Measurements from ENCODE around the gene SFN.
A peak's percentile ranks its signal among the peaks of the same experiment; 100 is the strongest.

DNA sequence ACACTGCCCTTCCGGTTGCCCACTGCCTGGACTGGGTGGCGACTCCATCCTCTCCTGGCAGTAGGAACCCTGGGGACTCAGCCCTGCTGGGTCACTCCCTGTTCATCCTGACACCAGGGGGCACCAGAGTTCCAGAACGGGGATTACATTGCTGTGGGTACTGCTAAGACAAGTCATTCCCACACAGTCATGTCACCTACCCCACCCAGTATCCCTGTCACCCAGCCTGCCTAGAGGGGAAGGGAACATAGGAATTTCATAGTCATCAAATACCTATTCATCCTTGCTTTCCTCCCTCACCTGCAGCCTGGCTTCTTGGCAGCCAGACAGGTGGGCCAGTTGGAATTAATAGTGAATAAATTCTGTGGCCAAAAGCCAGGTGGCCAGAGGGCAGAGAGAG lies 9.8 kb upstream of the SFN start:
- no peak for TF ChIP-seq EZH2 (IDR thresholded peaks at IDR 0.05)
- TF ChIP-seq, protein P1, sequence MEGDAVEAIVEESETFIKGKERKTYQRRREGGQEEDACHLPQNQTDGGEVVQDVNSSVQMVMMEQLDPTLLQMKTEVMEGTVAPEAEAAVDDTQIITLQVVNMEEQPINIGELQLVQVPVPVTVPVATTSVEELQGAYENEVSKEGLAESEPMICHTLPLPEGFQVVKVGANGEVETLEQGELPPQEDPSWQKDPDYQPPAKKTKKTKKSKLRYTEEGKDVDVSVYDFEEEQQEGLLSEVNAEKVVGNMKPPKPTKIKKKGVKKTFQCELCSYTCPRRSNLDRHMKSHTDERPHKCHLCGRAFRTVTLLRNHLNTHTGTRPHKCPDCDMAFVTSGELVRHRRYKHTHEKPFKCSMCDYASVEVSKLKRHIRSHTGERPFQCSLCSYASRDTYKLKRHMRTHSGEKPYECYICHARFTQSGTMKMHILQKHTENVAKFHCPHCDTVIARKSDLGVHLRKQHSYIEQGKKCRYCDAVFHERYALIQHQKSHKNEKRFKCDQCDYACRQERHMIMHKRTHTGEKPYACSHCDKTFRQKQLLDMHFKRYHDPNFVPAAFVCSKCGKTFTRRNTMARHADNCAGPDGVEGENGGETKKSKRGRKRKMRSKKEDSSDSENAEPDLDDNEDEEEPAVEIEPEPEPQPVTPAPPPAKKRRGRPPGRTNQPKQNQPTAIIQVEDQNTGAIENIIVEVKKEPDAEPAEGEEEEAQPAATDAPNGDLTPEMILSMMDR (IDR thresholded peaks at IDR 0.05 in 2 of 3, conservative IDR thresholded peaks at IDR 0.05 in 1 of 3; ENCODE audit: borderline replicate concordance in 1 of 3, insufficient read depth in 1 of 3, low read depth in 2 of 3, low read length in 2 of 3) = peak in 2 of 3 experiments; percentile 92; a peak in 4 of 6 replicates
- TF ChIP-seq EGR1 (IDR thresholded peaks at IDR 0.05; ENCODE audit: low read depth) = no peak
- no peak for TF ChIP-seq CEBPB (IDR thresholded peaks at IDR 0.05; ENCODE audit: low read depth)
- TF ChIP-seq POLR2A (IDR thresholded peaks at IDR 0.05; ENCODE audit: borderline replicate concordance, extremely low read depth, insufficient read depth, insufficient read length) = no peak
- no peak for TF ChIP-seq REST (IDR thresholded peaks at IDR 0.05; ENCODE audit: low read depth)
- TF ChIP-seq POLR2AphosphoS5 (IDR thresholded peaks at IDR 0.05; ENCODE audit: low read depth, low read length) = peak; percentile 40
- no peak for TF ChIP-seq SIN3A (IDR thresholded peaks at IDR 0.05; ENCODE audit: low read depth)
